GM12878 (cell line): ENCODE measurements around the gene P3H3. TPM values are rescaled to one million over a fixed set of nuclear protein-coding genes. Genes with fewer than 3 reads are reported as not detected.

ENCODE experiments used
- ATAC-seq: fragments of 200-7000 bp; cut with Tn5 transposase; 3 replicates; pipeline ENCODE4 v1.9.1; 2020; ENCODE audit warnings: mild to moderate bottlenecking, moderate library complexity
- BruUV-seq: library from RNA; stranded (reverse); fragments of 400-500 nt; replicated peaks from 2 replicates; lab custom pipeline; 2021; lab: Mats Ljungman, UMichigan
- CTCF ChIA-PET: fragments of 300-600 bp; sonication (Branson Sonifier 250); formaldehyde crosslinking; extraction: SDS; loops from one replicate; lab custom pipeline; 2021; ENCODE audit warnings: inconsistent platforms; lab: Yijun Ruan, JAX
- POLR2A ChIA-PET: fragments of 350-600 bp; formaldehyde crosslinking; extraction: SDS; loops from one replicate; lab custom pipeline; 2021; ENCODE audit warnings: inconsistent platforms; lab: Charles Lee
- RAD21 ChIA-PET: fragments of 300-600 bp; sonication (Branson Sonifier 250); formaldehyde crosslinking; loops from one replicate; lab custom pipeline; 2023; ENCODE audit warnings: antibody characterized with exemption; ENCODE audit not compliant: unreplicated experiment; lab: Charles Lee
- SMC1A ChIA-PET: fragments of 300-600 bp; sonication (Branson Sonifier 250); formaldehyde crosslinking; loops from one replicate; lab custom pipeline; 2023; ENCODE audit not compliant: unreplicated experiment, uncharacterized antibody; lab: Charles Lee
- DNase-seq: peaks from one replicate; pipeline ENCODE4 v3.0.0-alpha.2; 2011; ENCODE audit warnings: low read depth, low spot score
- FAIRE-seq: peaks from 3 replicates; lab custom pipeline; 2011; peaks lifted over from hg19 to GRCh38; lab: Jason Lieb, UNC
- H2AFZ ChIP-seq: 2 replicates; pipeline ENCODE4 v1.6.0; 2011; ENCODE audit warnings: low read depth, low read length, control low read depth; ENCODE audit not compliant: control insufficient read depth
- H3K27ac ChIP-seq: 2 replicates; pipeline ENCODE4 v1.5.1; 2011; ENCODE audit warnings: control low read depth; ENCODE audit not compliant: control insufficient read depth, insufficient read depth
- H3K27me3 ChIP-seq, 2 experiments: replicated peaks in 1 of 2; 2 replicates each; pipeline versions ENCODE4 v1.6.0 to v1.6.1; 2011; ENCODE audit warnings: low read length in 1 of 2; ENCODE audit not compliant: control insufficient read depth in 2 of 2, insufficient read depth in 2 of 2
- H3K36me3 ChIP-seq, 2 experiments: 2 replicates each; pipeline ENCODE4 v1.5.1; 2011; ENCODE audit warnings: low read length in 1 of 2; ENCODE audit not compliant: control insufficient read depth in 2 of 2, insufficient read depth in 2 of 2
- H3K4me1 ChIP-seq: 2 replicates; pipeline ENCODE4 v1.6.1; 2011; ENCODE audit warnings: mild to moderate bottlenecking, low read length, moderate library complexity, mixed read lengths; ENCODE audit not compliant: control insufficient read depth, insufficient read depth
- H3K4me2 ChIP-seq: 2 replicates; pipeline ENCODE4 v1.6.0; 2011; ENCODE audit warnings: control low read depth; ENCODE audit not compliant: control insufficient read depth, insufficient read depth
- H3K4me3 ChIP-seq: fragments of 200-600 bp; sonication (generic); 2 replicates; pipeline ENCODE4 v1.5.1; 2016
- H3K79me2 ChIP-seq: 2 replicates; pipeline ENCODE4 v1.6.0; 2011; ENCODE audit warnings: low read length; ENCODE audit not compliant: control insufficient read depth, insufficient read depth
- H3K9ac ChIP-seq: 2 replicates; pipeline ENCODE4 v1.8.0; 2011; ENCODE audit warnings: low read length, control low read depth, mixed read lengths; ENCODE audit not compliant: control insufficient read depth, insufficient read depth
- H3K9me3 ChIP-seq: replicated peaks from 3 replicates; pipeline ENCODE4 v1.5.1; 2011; ENCODE audit warnings: mild to moderate bottlenecking, low read length; ENCODE audit not compliant: control insufficient read depth, insufficient read depth
- H4K20me1 ChIP-seq: 2 replicates; pipeline ENCODE4 v1.6.0; 2011; ENCODE audit not compliant: control insufficient read depth, insufficient read depth
- ATF7 ChIP-seq: fragments of 450-650 bp; IDR thresholded peaks from 2 replicates; pipeline ENCODE4 v1.6.1; 2016; ENCODE audit warnings: low read depth, mild to moderate bottlenecking
- CEBPZ ChIP-seq: fragments of 150-350 bp; IDR thresholded peaks from 2 replicates; pipeline ENCODE4 v1.6.1; 2016; ENCODE audit warnings: low read depth, low read length
- DPF2 ChIP-seq: fragments of 450-650 bp; IDR thresholded peaks from 2 replicates; pipeline ENCODE4 v1.6.1; 2017; ENCODE audit warnings: mild to moderate bottlenecking
- GABPA ChIP-seq: IDR thresholded peaks from 2 replicates; pipeline ENCODE4 v1.6.1; 2014; ENCODE audit warnings: antibody characterized with exemption, low read depth, mild to moderate bottlenecking, inconsistent platforms
- HSF1 ChIP-seq: fragments of 150-350 bp; IDR thresholded peaks from 2 replicates; pipeline ENCODE4 v1.6.1; 2014; ENCODE audit warnings: mild to moderate bottlenecking, low read depth, low read length
- MAX ChIP-seq: IDR thresholded peaks from 2 replicates; pipeline ENCODE4 v1.6.1; 2012; ENCODE audit warnings: low read depth, low read length, improper control_type of control experiment
- MYC ChIP-seq: IDR thresholded peaks from 2 replicates; pipeline ENCODE4 v1.6.1; 2011; ENCODE audit warnings: mild to moderate bottlenecking, low read length, moderate library complexity, inconsistent platforms; ENCODE audit not compliant: insufficient read depth, insufficient replicate concordance, insufficient read length, severe bottlenecking
- NRF1 ChIP-seq: conservative IDR thresholded peaks from 2 replicates; pipeline ENCODE4 v1.6.1; 2011; ENCODE audit warnings: mild to moderate bottlenecking, low read depth, low read length, improper control_type of control experiment
- RB1 ChIP-seq: fragments of 450-650 bp; formaldehyde crosslinking; IDR thresholded peaks from 2 replicates; pipeline ENCODE4 v1.6.1; 2017; ENCODE audit warnings: mild to moderate bottlenecking, borderline replicate concordance
- RFX5 ChIP-seq: IDR thresholded peaks from 2 replicates; pipeline ENCODE4 v1.6.1; 2011; ENCODE audit warnings: low read depth, low read length, improper control_type of control experiment
- ZNF207 ChIP-seq: fragments of 450-650 bp; IDR thresholded peaks from 2 replicates; pipeline ENCODE4 v1.6.1; 2014; ENCODE audit warnings: antibody characterized with exemption, mild to moderate bottlenecking, borderline replicate concordance
- ZNF687 ChIP-seq: fragments of 450-650 bp; IDR thresholded peaks from 2 replicates; pipeline ENCODE4 v1.6.1; 2017; ENCODE audit warnings: mild to moderate bottlenecking, moderate library complexity
- WGBS: methylation state at CpG from one replicate; pipeline ENCODE4 v1.1.6; 2016; ENCODE audit warnings: low lambda C conversion rate; ENCODE audit not compliant: insufficient replicate concordance, insufficient coverage; ENCODE audit errors: missing lambda C conversion rate; 5-methylcytosine and 5-hydroxymethylcytosine counted together
- in situ Hi-C: fragments of 300-500 bp; cut with MboI; formaldehyde crosslinking; loops from 9 replicates; pipeline ENCODE4 v1.14.3; 2018; ENCODE audit warnings: mixed read lengths
- intact Hi-C: fragments of 100-400 bp; cut with micrococcal nuclease; formaldehyde crosslinking; loops from one replicate; pipeline ENCODE4 v1.14.2; 2022; ENCODE audit not compliant: unreplicated experiment
- polyA plus RNA-seq, 11 experiments: library from polyadenylated mRNA; depleted of rRNA in 4 of 11; unstranded in 6 of 11; stranded (reverse) in 5 of 11; fragments of >200 nt; fragmentation: Nextera tagmentation in 4 of 11; fragmentation: Illumina TruSeq in 1 of 11; extraction: Ambion mirVana in 4 of 11; extraction: Trizol in 1 of 11; gene quantifications; 1 replicate in 1 of 11; 2 replicates in 10 of 11; pipeline versions ENCODE4 v1.2.1 to v1.2.3, GENCODE V29; 2011 to 2016; ENCODE audit warnings: inconsistent platforms in 2 of 11, missing spikeins in 2 of 11, low read depth in 1 of 11
- total RNA-seq, 4 experiments: library from RNA; depleted of rRNA in 3 of 4; stranded (reverse); fragments of >200 nt in 3 of 4; fragmentation: Illumina TruSeq in 1 of 4; extraction: Trizol in 1 of 4; gene quantifications; 2 replicates each; pipeline versions ENCODE4 v1.2.1 to v1.2.3, GENCODE V29; 2013 to 2021

Gene P3H3
- total and polyA plus RNA-seq, 10 of the 15 experiments (the other 5 are each of a cell fraction or from before 2014, with no cell fraction given) = 0.03 to 0.21 (median 0.05) TPM; not detected in 7

GRCh38 chr12:6833189-6833890, 5.1 kb downstream of the P3H3 start:
- SMC1A ChIA-PET = interaction anchor here (0.7 to 5.8 kb wide), 4 partner anchors 11 to 80 kb away, joined by 3 to 35 read pairs (median 6); partner anchors contain the start of genes CDCA3 and MLF2
- POLR2A ChIA-PET = interaction anchor here (0.6 to 1.6 kb wide), 4 partner anchors 18 to 167 kb away, joined by 3 to 8 read pairs (median 4); partner anchors contain the start of genes MLF2 and SPSB2
- in situ Hi-C loops = no loop called here
- no peak for TF ChIP-seq CEBPZ
- TF ChIP-seq ZNF207 = no peak
- no peak for TF ChIP-seq GABPA
- no peak for TF ChIP-seq MAX
- no peak for TF ChIP-seq HSF1
- no peak for TF ChIP-seq MYC
- TF ChIP-seq RB1 = no peak
- no peak for TF ChIP-seq DPF2
- no peak for TF ChIP-seq NRF1
- TF ChIP-seq ATF7 = no peak
- TF ChIP-seq ZNF687 = no peak
- TF ChIP-seq RFX5 = no peak

More at GRCh38 chr12:6833189-6833890, 5.1 kb downstream of the P3H3 start:
- intact Hi-C loops = no loop called here
- no peak overlapping the region for H2AFZ ChIP-seq
- no peaks in the 10 kb centered on the region for H3K36me3 ChIP-seq
- ATAC-seq (no peak), FAIRE-seq (no peak), DNase-seq (no peak)
- H3K9ac ChIP-seq = no peak overlapping the region
- ChIA-PET CTCF (interaction anchor here (0.6 to 6.8 kb wide), 13 partner anchors 8 to 275 kb away, joined by 3 to 72 read pairs (median 11); partner anchors contain the start of genes CDCA3, MLF2, SPSB2 and USP5), RAD21 (interaction anchor here (1.3 to 1.6 kb wide), 3 partner anchors 18 to 49 kb away, joined by 3 to 5 read pairs (median 3); partner anchors contain the start of gene CDCA3)
- peaks cover 4% of the 10 kb centered on the region for H3K4me1 ChIP-seq
- no peaks in the 10 kb centered on the region for H4K20me1 ChIP-seq
- H3K27me3 ChIP-seq = peaks cover 11 to 17% of the 10 kb centered on the region in 2 experiments
- WGBS = 53% methylated on average over 6 of the region's 6 CpGs
- H3K27ac ChIP-seq = no peak overlapping the region
- BruUV-seq = no TSS peak
- H3K4me3 ChIP-seq = no peak overlapping the region
- no peaks in the 10 kb centered on the region for H3K79me2 ChIP-seq
- H3K4me2 ChIP-seq = no peak overlapping the region
- no peaks in the 10 kb centered on the region for H3K9me3 ChIP-seq
